Liver (tissue), 9 donors: ENCODE results near the gene ALDH7A1. TPM values are rescaled to one million over a fixed set of nuclear protein-coding genes. Genes with fewer than 3 reads are reported as not detected.

Experiments used
- DNase-seq: peaks from one replicate; pipeline ENCODE4 v3.0.0-alpha.2; 2017; ENCODE audit warnings: low spot score
- H3K27ac ChIP-seq, 2 donors: one replicate each; pipeline ENCODE4 v1.7.0; 2013; ENCODE audit warnings: inconsistent platforms in 2 of 2, low read length in 2 of 2, control low read depth in 1 of 2, low read depth in 1 of 2, mild to moderate bottlenecking in 1 of 2
- H3K27me3 ChIP-seq, 4 donors: one replicate each; pipeline versions ENCODE4 v1.6.1 to v1.7.0; 2013; ENCODE audit warnings: low read length in 3 of 4, inconsistent platforms in 1 of 4, mild to moderate bottlenecking in 1 of 4, moderate library complexity in 1 of 4; ENCODE audit not compliant: control insufficient read depth in 4 of 4, insufficient read depth in 4 of 4
- H3K36me3 ChIP-seq, 4 donors: one replicate each; pipeline versions ENCODE4 v1.6.1 to v1.7.0; 2013; ENCODE audit warnings: low read length in 3 of 4, mild to moderate bottlenecking in 3 of 4, low read depth in 1 of 4, moderate library complexity in 1 of 4; ENCODE audit not compliant: control insufficient read depth in 4 of 4, insufficient read depth in 3 of 4
- H3K4me1 ChIP-seq, 4 donors: one replicate each; pipeline versions ENCODE4 v1.6.1 to v1.7.0; 2013; ENCODE audit warnings: low read length in 3 of 4, mild to moderate bottlenecking in 3 of 4, moderate library complexity in 1 of 4; ENCODE audit not compliant: control insufficient read depth in 4 of 4, insufficient read depth in 4 of 4
- H3K4me3 ChIP-seq, 3 donors: one replicate each; pipeline versions ENCODE4 v1.6.1 to v1.7.0; 2013; ENCODE audit warnings: low read length in 3 of 3, control low read depth in 1 of 3, low read depth in 1 of 3, mild to moderate bottlenecking in 1 of 3
- H3K9ac ChIP-seq, 2 donors: one replicate each; pipeline ENCODE4 v1.7.0; 2013; ENCODE audit warnings: low read length in 2 of 2, mild to moderate bottlenecking in 2 of 2, moderate library complexity in 2 of 2, control low read depth in 1 of 2, low read depth in 1 of 2
- H3K9me3 ChIP-seq, 4 donors: one replicate each; pipeline versions ENCODE4 v1.6.1 to v1.7.0; 2013; ENCODE audit warnings: low read length in 3 of 4; ENCODE audit not compliant: control insufficient read depth in 4 of 4
- EGR1 ChIP-seq, 2 donors: IDR thresholded peaks; 2 replicates each; pipeline ENCODE4 v1.6.1; 2016 to 2018; ENCODE audit warnings: antibody characterized with exemption in 2 of 2, low read depth in 2 of 2
- FOXA1 ChIP-seq: IDR thresholded peaks from 2 replicates; pipeline ENCODE4 v1.6.1; 2016; ENCODE audit warnings: antibody characterized with exemption
- FOXA2 ChIP-seq: IDR thresholded peaks from 2 replicates; pipeline ENCODE4 v1.6.1; 2016; ENCODE audit warnings: antibody characterized with exemption
- GABPA ChIP-seq, 2 donors: IDR thresholded peaks in 1 of 2; conservative IDR thresholded peaks in 1 of 2; 2 replicates each; pipeline ENCODE4 v1.6.1; 2016; ENCODE audit warnings: antibody characterized with exemption in 2 of 2, mild to moderate bottlenecking in 1 of 2, moderate library complexity in 1 of 2
- HNF4A ChIP-seq, 2 donors: conservative IDR thresholded peaks; 2 replicates each; pipeline ENCODE4 v1.6.1; 2016; ENCODE audit warnings: antibody characterized with exemption in 2 of 2, mild to moderate bottlenecking in 2 of 2
- HNF4G ChIP-seq: IDR thresholded peaks from 2 replicates; pipeline ENCODE4 v1.6.1; 2016; ENCODE audit warnings: antibody characterized with exemption
- JUND ChIP-seq, 2 donors: IDR thresholded peaks; 2 replicates each; pipeline ENCODE4 v1.6.1; 2016; ENCODE audit warnings: antibody characterized with exemption in 2 of 2
- NR2F2 ChIP-seq: IDR thresholded peaks from 2 replicates; pipeline ENCODE4 v1.6.1; 2016; ENCODE audit warnings: antibody characterized with exemption
- RAD21 ChIP-seq, 2 donors: IDR thresholded peaks; 2 replicates each; pipeline ENCODE4 v1.6.1; 2016; ENCODE audit warnings: antibody characterized with exemption in 2 of 2, mild to moderate bottlenecking in 2 of 2
- RXRA ChIP-seq, 2 donors: IDR thresholded peaks; 2 replicates each; pipeline ENCODE4 v1.6.1; 2017 to 2018; ENCODE audit warnings: antibody characterized with exemption in 2 of 2, mild to moderate bottlenecking in 1 of 2
- SP1 ChIP-seq: IDR thresholded peaks from 2 replicates; pipeline ENCODE4 v1.6.1; 2018; ENCODE audit warnings: antibody characterized with exemption, mild to moderate bottlenecking
- TAF1 ChIP-seq: conservative IDR thresholded peaks from 2 replicates; pipeline ENCODE4 v1.6.1; 2016; ENCODE audit warnings: antibody characterized with exemption, mild to moderate bottlenecking
- YY1 ChIP-seq: IDR thresholded peaks from 2 replicates; pipeline ENCODE4 v1.6.1; 2016; ENCODE audit warnings: antibody characterized with exemption, mild to moderate bottlenecking
- WGBS: extraction: QIAGEN DNeasy Blood & Tissue Kit; methylation state at CpG from one replicate; pipeline ENCODE4 v1.1.7; 2013; 5-methylcytosine and 5-hydroxymethylcytosine counted together
- polyA plus RNA-seq, 2 donors: library from polyadenylated mRNA; stranded (reverse) in 1 of 2; unstranded in 1 of 2; fragments of 200-250 nt in 1 of 2; fragments of >200 nt in 1 of 2; fragmentation: Nextera tagmentation in 1 of 2; extraction: Ambion mirVana in 1 of 2; gene quantifications; one replicate each; pipeline versions ENCODE4 v1.2.1 to v1.2.3, GENCODE V29; 2013 to 2015
- total RNA-seq, 2 donors: library from RNA; depleted of rRNA; stranded (reverse); fragments of >200 nt; gene quantifications; one replicate each; pipeline ENCODE4 v1.2.3, GENCODE V29; 2014
- TF ChIP-seq, protein P1 (sequence below): IDR thresholded peaks from 2 replicates; pipeline ENCODE4 v1.6.1; 2016; ENCODE audit warnings: antibody characterized with exemption
- TF ChIP-seq, protein P2 (sequence below): IDR thresholded peaks from 2 replicates; pipeline ENCODE4 v1.6.1; 2016; ENCODE audit warnings: antibody characterized with exemption
- TF ChIP-seq, protein P3 (sequence below): IDR thresholded peaks from 2 replicates; pipeline ENCODE4 v1.6.1; 2016; ENCODE audit warnings: antibody characterized with exemption, mild to moderate bottlenecking
- TF ChIP-seq, protein P4 (sequence below): fragments of 150-350 bp; IDR thresholded peaks from 2 replicates; pipeline ENCODE4 v1.5.1; 2017; ENCODE audit warnings: improper control_type of control experiment, low read depth, low read length; ENCODE audit not compliant: missing input control
- TF ChIP-seq, protein P5 (sequence below): IDR thresholded peaks from 2 replicates; pipeline ENCODE4 v1.6.1; 2016; ENCODE audit warnings: antibody characterized with exemption
- donor health status: healthy.
- donor health status: healthy.
- donor health status: healthy.
- donor health status: healthy.
- donor health status: healthy.

The ALDH7A1 gene
- total and polyA plus RNA-seq, 4 donors = 47.7 to 86.9 (median 58.4) TPM

DNA sequence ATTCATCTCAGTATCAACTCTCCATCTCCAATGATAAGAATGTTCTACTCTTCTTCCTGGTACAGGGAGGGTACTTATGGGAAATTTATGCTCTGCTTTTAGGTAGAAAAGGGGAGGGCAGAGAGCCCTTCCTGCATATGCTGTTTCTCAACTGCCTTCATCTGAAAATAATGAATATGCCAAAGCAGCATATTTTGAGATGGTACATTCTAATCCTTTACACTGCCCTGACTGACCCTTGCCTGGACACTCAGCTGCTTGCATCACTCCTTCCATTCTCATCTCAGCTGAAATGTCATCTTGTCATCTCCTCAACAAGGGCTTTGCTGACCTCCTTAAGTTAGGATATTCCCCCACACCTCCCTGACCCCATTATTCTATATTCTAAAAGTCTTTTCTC lies 68.5 kb downstream of the ALDH7A1 start (continued):
- no peak for TF ChIP-seq FOXA2
- TF ChIP-seq TAF1 = no peak
- TF ChIP-seq EGR1 (IDR thresholded peaks at IDR 0.05; ENCODE audit: low read depth in 2 of 2) = no peak
- TF ChIP-seq NR2F2 = no peak
- TF ChIP-seq, protein P1, sequence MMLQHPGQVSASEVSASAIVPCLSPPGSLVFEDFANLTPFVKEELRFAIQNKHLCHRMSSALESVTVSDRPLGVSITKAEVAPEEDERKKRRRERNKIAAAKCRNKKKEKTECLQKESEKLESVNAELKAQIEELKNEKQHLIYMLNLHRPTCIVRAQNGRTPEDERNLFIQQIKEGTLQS = no peak
- TF ChIP-seq HNF4G = no peak
- TF ChIP-seq FOXA1 = no peak
- TF ChIP-seq, protein P2, sequence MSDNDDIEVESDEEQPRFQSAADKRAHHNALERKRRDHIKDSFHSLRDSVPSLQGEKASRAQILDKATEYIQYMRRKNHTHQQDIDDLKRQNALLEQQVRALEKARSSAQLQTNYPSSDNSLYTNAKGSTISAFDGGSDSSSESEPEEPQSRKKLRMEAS = no peak
- TF ChIP-seq SP1 = no peak

DNA sequence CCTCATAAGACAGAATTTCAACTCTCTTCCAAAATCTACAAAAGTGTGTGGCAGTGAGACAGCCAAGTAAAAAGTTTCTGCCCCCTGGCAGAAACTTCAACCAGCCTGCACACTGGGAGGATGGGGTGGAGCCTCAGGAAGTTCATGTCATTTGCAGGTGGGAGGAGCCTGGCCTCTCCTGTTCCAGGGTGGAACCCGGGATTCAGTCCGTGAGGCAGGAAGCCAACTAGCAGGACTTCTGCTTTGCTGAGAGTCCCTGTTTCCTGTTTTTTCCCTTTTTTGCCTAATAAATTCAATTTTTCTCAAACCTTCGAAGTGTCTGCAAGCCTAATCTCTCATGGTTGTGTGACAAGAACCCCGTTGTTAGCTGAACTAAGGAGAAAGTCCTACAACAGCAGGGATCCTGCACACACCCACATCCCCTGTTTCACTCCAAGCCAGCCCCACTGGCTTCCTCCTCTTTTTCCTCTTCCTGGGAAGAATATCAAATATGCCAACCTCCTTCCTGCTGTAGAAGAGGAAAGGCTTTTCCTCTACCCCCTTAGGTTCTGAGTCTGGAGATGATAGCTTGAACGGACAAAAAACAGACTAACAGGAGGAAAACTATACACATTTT lies 69.3 kb downstream of the ALDH7A1 start:
- Histone ChIP-seq H3K27me3 (no peaks in the 10 kb centered on the region), H3K4me3 (no peak overlapping the region), H3K4me1 (no peaks in the 10 kb centered on the region), H3K9me3 (no peaks in the 10 kb centered on the region), H3K27ac (no peak overlapping the region), H3K9ac (no peak overlapping the region), H3K36me3 (no peaks in the 10 kb centered on the region)
- TF ChIP-seq EGR1 (IDR thresholded peaks at IDR 0.05; ENCODE audit: low read depth in 2 of 2) (no peak), RAD21 (IDR thresholded peaks at IDR 0.05) (peak in 1 of 2 donors; percentile 14), HNF4A (conservative IDR thresholded peaks at IDR 0.05) (no peak), SP1 (peak; percentile 22), TAF1 (no peak), GABPA (IDR thresholded peaks at IDR 0.05 in 1 of 2, conservative IDR thresholded peaks at IDR 0.05 in 1 of 2) (no peak)
- 60% methylated on average over 5 of the region's 5 CpGs for WGBS
- DNase-seq = no peak

DNA sequence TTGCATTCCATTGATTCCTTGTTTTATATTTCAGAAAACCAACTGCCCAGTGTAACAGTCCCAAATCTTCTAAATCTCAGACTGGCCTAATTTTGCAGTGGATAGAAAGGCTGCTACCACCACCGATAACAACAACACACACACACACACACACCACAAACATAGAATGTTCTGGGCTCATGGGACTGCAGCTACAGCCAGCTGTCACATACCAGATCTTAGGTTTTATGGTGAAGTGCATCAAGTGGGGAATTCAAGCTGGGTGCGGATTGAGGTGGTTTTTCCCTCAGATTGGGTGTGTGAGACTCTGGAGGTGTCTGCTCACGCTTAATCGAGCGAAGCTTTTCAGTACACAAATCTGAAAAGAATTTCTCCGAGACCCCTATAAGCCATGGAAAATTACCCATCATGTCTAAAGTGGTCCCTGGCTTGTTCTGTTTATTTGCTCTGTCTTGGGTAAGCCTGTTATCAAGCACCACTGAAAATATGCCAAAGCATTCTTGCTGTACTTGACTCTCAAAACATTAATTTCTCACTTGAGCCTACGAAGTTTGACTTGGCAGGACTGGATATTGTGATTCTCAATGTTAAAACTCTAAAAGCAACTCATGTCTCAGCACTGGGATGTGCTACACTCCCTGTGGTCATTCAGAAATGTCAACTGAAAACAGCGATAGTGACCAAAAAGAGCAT lies 71.1 kb downstream of the ALDH7A1 start:
- TF ChIP-seq YY1 (no peak), HNF4G (no peak), TAF1 (no peak), GABPA (IDR thresholded peaks at IDR 0.05 in 1 of 2, conservative IDR thresholded peaks at IDR 0.05 in 1 of 2) (no peak), RAD21 (IDR thresholded peaks at IDR 0.05) (no peak), FOXA2 (no peak), EGR1 (IDR thresholded peaks at IDR 0.05; ENCODE audit: low read depth in 2 of 2) (no peak), RXRA (IDR thresholded peaks at IDR 0.05) (no peak), NR2F2 (no peak), JUND (IDR thresholded peaks at IDR 0.05) (no peak), HNF4A (conservative IDR thresholded peaks at IDR 0.05) (no peak), FOXA1 (no peak), SP1 (no peak)
- TF ChIP-seq, protein P3, sequence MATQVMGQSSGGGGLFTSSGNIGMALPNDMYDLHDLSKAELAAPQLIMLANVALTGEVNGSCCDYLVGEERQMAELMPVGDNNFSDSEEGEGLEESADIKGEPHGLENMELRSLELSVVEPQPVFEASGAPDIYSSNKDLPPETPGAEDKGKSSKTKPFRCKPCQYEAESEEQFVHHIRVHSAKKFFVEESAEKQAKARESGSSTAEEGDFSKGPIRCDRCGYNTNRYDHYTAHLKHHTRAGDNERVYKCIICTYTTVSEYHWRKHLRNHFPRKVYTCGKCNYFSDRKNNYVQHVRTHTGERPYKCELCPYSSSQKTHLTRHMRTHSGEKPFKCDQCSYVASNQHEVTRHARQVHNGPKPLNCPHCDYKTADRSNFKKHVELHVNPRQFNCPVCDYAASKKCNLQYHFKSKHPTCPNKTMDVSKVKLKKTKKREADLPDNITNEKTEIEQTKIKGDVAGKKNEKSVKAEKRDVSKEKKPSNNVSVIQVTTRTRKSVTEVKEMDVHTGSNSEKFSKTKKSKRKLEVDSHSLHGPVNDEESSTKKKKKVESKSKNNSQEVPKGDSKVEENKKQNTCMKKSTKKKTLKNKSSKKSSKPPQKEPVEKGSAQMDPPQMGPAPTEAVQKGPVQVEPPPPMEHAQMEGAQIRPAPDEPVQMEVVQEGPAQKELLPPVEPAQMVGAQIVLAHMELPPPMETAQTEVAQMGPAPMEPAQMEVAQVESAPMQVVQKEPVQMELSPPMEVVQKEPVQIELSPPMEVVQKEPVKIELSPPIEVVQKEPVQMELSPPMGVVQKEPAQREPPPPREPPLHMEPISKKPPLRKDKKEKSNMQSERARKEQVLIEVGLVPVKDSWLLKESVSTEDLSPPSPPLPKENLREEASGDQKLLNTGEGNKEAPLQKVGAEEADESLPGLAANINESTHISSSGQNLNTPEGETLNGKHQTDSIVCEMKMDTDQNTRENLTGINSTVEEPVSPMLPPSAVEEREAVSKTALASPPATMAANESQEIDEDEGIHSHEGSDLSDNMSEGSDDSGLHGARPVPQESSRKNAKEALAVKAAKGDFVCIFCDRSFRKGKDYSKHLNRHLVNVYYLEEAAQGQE = no peak
- TF ChIP-seq, protein P4, sequence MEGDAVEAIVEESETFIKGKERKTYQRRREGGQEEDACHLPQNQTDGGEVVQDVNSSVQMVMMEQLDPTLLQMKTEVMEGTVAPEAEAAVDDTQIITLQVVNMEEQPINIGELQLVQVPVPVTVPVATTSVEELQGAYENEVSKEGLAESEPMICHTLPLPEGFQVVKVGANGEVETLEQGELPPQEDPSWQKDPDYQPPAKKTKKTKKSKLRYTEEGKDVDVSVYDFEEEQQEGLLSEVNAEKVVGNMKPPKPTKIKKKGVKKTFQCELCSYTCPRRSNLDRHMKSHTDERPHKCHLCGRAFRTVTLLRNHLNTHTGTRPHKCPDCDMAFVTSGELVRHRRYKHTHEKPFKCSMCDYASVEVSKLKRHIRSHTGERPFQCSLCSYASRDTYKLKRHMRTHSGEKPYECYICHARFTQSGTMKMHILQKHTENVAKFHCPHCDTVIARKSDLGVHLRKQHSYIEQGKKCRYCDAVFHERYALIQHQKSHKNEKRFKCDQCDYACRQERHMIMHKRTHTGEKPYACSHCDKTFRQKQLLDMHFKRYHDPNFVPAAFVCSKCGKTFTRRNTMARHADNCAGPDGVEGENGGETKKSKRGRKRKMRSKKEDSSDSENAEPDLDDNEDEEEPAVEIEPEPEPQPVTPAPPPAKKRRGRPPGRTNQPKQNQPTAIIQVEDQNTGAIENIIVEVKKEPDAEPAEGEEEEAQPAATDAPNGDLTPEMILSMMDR = no peak
- TF ChIP-seq, protein P5, sequence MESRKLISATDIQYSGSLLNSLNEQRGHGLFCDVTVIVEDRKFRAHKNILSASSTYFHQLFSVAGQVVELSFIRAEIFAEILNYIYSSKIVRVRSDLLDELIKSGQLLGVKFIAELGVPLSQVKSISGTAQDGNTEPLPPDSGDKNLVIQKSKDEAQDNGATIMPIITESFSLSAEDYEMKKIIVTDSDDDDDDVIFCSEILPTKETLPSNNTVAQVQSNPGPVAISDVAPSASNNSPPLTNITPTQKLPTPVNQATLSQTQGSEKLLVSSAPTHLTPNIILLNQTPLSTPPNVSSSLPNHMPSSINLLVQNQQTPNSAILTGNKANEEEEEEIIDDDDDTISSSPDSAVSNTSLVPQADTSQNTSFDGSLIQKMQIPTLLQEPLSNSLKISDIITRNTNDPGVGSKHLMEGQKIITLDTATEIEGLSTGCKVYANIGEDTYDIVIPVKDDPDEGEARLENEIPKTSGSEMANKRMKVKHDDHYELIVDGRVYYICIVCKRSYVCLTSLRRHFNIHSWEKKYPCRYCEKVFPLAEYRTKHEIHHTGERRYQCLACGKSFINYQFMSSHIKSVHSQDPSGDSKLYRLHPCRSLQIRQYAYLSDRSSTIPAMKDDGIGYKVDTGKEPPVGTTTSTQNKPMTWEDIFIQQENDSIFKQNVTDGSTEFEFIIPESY = no peak
- TF ChIP-seq, protein P1 = no peak
- TF ChIP-seq, protein P2 = no peak
- Histone ChIP-seq H3K27ac (no peak overlapping the region), H3K4me1 (peaks cover 0 to 10% (median 5%) of the 10 kb centered on the region in 4 donors), H3K27me3 (no peaks in the 10 kb centered on the region), H3K9ac (no peak overlapping the region), H3K4me3 (no peak overlapping the region), H3K9me3 (no peaks in the 10 kb centered on the region), H3K36me3 (no peaks in the 10 kb centered on the region)
- 78% methylated on average over 8 of the region's 8 CpGs for WGBS
- no peak for DNase-seq
